A673 (cell line): ENCODE results near the gene ZNF778. TPM values are rescaled to one million over a fixed set of nuclear protein-coding genes. Genes with fewer than 3 reads are reported as not detected.
"Not testable (repeated sequence)": the region's sequence is repeated elsewhere in the genome, so short reads cannot be mapped to it uniquely, and the experiment has no call there.

Source experiments
- BruUV-seq: library from RNA; stranded (reverse); fragments of 400-500 nt; replicated peaks from 2 replicates; lab custom pipeline; 2021; lab: Mats Ljungman, UMichigan
- CTCF ChIA-PET: fragments of 300-600 bp; sonication (Branson Sonifier 250); formaldehyde crosslinking; loops from one replicate; lab custom pipeline; 2022; ENCODE audit warnings: antibody characterized with exemption; lab: Charles Lee
- POLR2A ChIA-PET: fragments of 300-600 bp; sonication (Branson Sonifier 250); formaldehyde crosslinking; loops from one replicate; lab custom pipeline; 2022; ENCODE audit warnings: antibody characterized with exemption; ENCODE audit not compliant: low non-redundant PET; lab: Charles Lee
- DNase-seq: peaks from one replicate; pipeline ENCODE4 v3.0.0-alpha.2; 2015; ENCODE audit warnings: low spot score
- H3K27ac ChIP-seq: fragments of 200-600 bp; sonication (generic); 2 replicates; pipeline ENCODE4 v1.5.1; 2016; ENCODE audit warnings: mixed run types, low read depth, mild to moderate bottlenecking, mixed read lengths, antibody characterized with exemption, low read length; ENCODE audit not compliant: poor library complexity, severe bottlenecking
- H3K27me3 ChIP-seq: fragments of 200-600 bp; sonication (generic); replicated peaks from 2 replicates; pipeline ENCODE4 v1.6.1; 2017; ENCODE audit warnings: mixed run types, low read depth, mild to moderate bottlenecking, mixed read lengths, antibody characterized with exemption, low read length; ENCODE audit not compliant: insufficient read depth, poor library complexity
- H3K36me3 ChIP-seq: fragments of 200-600 bp; sonication (generic); 2 replicates; pipeline ENCODE4 v1.6.1; 2016; ENCODE audit warnings: mixed run types, mild to moderate bottlenecking, mixed read lengths, antibody characterized with exemption, low read length; ENCODE audit not compliant: insufficient read depth, poor library complexity, severe bottlenecking
- H3K4me1 ChIP-seq: fragments of 200-600 bp; sonication (generic); 2 replicates; pipeline ENCODE4 v1.6.1; 2017; ENCODE audit warnings: mixed run types, mild to moderate bottlenecking, mixed read lengths, antibody characterized with exemption, low read length; ENCODE audit not compliant: insufficient read depth, poor library complexity, severe bottlenecking
- H3K4me3 ChIP-seq: fragments of 200-600 bp; sonication (generic); 2 replicates; pipeline ENCODE4 v1.5.1; 2016; ENCODE audit warnings: low read depth, mixed run types, mild to moderate bottlenecking, mixed read lengths, low read length; ENCODE audit not compliant: poor library complexity, severe bottlenecking
- H3K9me3 ChIP-seq: fragments of 200-600 bp; sonication (generic); 2 replicates; pipeline ENCODE4 v1.6.1; 2016; ENCODE audit warnings: mixed run types, low read depth, mild to moderate bottlenecking, mixed read lengths, antibody characterized with exemption, low read length; ENCODE audit not compliant: poor library complexity, severe bottlenecking
- CTCF ChIP-seq: fragments of 300-800, 200-600 bp; sonication (generic); conservative IDR thresholded peaks from 2 replicates; pipeline ENCODE4 v1.5.1; 2017; ENCODE audit warnings: low read depth, mild to moderate bottlenecking, antibody characterized with exemption, low read length, moderate library complexity, mixed read lengths
- EZH2 ChIP-seq: fragments of 200-600 bp; sonication (generic); IDR thresholded peaks from 2 replicates; pipeline ENCODE4 v1.6.1; 2017; ENCODE audit warnings: borderline replicate concordance, low read depth, mild to moderate bottlenecking, mixed read lengths, antibody characterized with exemption, low read length; ENCODE audit not compliant: poor library complexity, severe bottlenecking
- intact Hi-C: fragments of 100-400 bp; cut with micrococcal nuclease; formaldehyde crosslinking; loops from one replicate; pipeline ENCODE4 v1.10.0; 2022; ENCODE audit not compliant: unreplicated experiment
- total RNA-seq: library from RNA; stranded (reverse); gene quantifications from 2 replicates; pipeline ENCODE4 v1.2.3, GENCODE V29; 2021

Gene ZNF778
- total RNA-seq, 1 experiment from 2014 or later = 14.0 TPM

DNA sequence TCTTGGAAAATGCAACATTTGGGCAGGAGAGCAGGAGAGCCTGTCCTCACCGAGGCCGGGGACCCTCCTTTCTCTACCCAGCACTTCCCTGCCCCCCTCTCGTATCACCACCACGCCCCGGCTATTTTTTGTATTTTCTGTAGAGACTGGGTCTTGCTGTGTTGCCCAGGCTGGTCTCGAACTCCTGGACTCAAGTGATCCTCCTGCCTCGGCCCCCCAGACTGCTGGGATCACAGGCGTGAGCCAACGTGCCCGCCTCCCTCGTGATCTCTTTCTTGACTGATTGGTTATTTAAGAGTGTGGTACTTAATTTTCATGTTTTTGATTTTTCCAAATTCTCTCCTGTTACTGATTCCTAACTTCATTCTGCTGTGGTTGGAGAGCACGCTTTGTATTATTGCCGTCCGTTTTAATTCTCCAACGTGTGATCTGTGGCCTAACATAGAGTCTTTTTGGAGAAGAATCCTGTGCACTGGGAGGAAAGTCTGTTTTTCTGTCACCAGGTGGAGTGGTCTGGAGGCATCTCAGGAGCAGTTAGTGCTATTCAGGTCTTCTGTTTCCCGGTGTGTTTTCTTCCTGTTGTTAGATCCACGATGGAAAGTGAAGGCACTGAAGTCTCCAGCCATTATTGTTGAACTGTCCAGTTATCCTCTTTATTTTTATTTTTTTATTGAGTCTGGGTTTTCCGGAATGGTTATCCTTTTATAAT lies 40.4 kb downstream of the ZNF778 start:
- ChIA-PET CTCF (no interaction called here), POLR2A (no interaction called here)
- no peak for DNase-seq
- peaks cover 9% of the 10 kb centered on the region for H3K4me1 ChIP-seq
- TF ChIP-seq EZH2 = no peak
- no peak; the same call in 1 of the 2 replicates for TF ChIP-seq CTCF
- H3K9me3 ChIP-seq = no peaks in the 10 kb centered on the region
- no peaks in the 10 kb centered on the region for H3K36me3 ChIP-seq
- H3K27me3 ChIP-seq = peaks cover 5% of the 10 kb centered on the region
- no peak overlapping the region for H3K27ac ChIP-seq
- intact Hi-C loops = no loop called here
- peak overlapping the region; percentile 46 for H3K4me3 ChIP-seq
- BruUV-seq = no TSS peak

DNA sequence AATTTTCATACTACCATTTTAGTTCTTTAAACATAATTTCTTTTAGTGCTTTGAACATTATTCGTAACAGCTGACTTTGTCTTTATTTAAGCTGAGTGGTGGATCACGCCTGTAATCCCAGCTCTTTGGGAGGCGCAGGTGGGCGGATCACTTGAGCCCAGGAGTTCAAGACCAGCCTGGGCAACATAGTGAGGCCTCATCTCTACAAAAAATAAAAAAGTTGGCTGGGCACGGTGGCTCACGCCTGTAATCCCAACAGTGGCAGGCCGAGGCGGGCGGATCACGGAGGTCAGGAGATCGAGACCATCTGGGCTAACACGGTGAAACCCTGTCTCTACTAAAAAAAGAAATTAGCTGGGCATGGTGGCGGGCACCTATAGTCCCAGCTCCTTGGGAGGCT lies 42.4 kb downstream of the ZNF778 start:
- intact Hi-C loops, CTCF ChIA-PET, H3K4me3 ChIP-seq, H3K36me3 ChIP-seq, H3K4me1 ChIP-seq, POLR2A ChIA-PET, H3K27me3 ChIP-seq, H3K9me3 ChIP-seq, H3K27ac ChIP-seq, BruUV-seq, DNase-seq: not testable (repeated sequence)

GRCh38 chr16:89261691-89262563 lies 44.4 kb downstream of the ZNF778 start:
- DNase-seq = no peak
- Histone ChIP-seq H3K9me3 (no peaks in the 10 kb centered on the region), H3K27ac (no peak overlapping the region), H3K4me3 (no peak overlapping the region), H3K36me3 (peaks cover 11% of the 10 kb centered on the region), H3K27me3 (peaks cover 5% of the 10 kb centered on the region), H3K4me1 (peaks cover 8% of the 10 kb centered on the region)
- no TSS peak for BruUV-seq
- ChIA-PET CTCF (no interaction called here), POLR2A (no interaction called here)
- TF ChIP-seq EZH2 = no peak
- intact Hi-C loops = no loop called here

- peaks cover 30% of the 10 kb centered on the region for H3K36me3 ChIP-seq
- no TSS peak for BruUV-seq
- intact Hi-C loops = no loop called here
- no peak for TF ChIP-seq EZH2
- no peak for TF ChIP-seq CTCF
- H3K9me3 ChIP-seq = no peaks in the 10 kb centered on the region
- CTCF ChIA-PET = no interaction called here
- POLR2A ChIA-PET = no interaction called here
- no peak overlapping the region for H3K4me3 ChIP-seq
- DNase-seq = no peak
- H3K4me1 ChIP-seq = no peaks in the 10 kb centered on the region
- no peak overlapping the region for H3K27ac ChIP-seq
- H3K27me3 ChIP-seq = no peaks in the 10 kb centered on the region
These were observed 47.5 kb downstream of the ZNF778 start for GRCh38 chr16:89264800-89265550.
